T47D (cell line): Measurements from ENCODE around the gene EPB41L5.

ENCODE experiments used
- DNase-seq, 2 experiments: peaks; one replicate each; pipeline versions ENCODE4 v3.0.0 to v3.0.0-alpha.2; 2011 to 2012; ENCODE audit warnings: low read depth in 1 of 2, low spot score in 1 of 2
- JUND ChIP-seq: IDR thresholded peaks from 2 replicates; pipeline ENCODE4 v1.6.1; 2012; ENCODE audit warnings: low read depth
- in situ Hi-C: cut with HindIII; loops from 2 replicates; pipeline ENCODE4 v1.10.0; 2016; ENCODE audit warnings: low sequenced_read_pairs, low pct_unique_long_range_greater_than_20kb

EPB41L5 gene

GRCh38 chr2:120077896-120078295 lies 65.0 kb downstream of the EPB41L5 start:
- no peak for DNase-seq
- in situ Hi-C loops = no loop called here
- no peak for TF ChIP-seq JUND

GRCh38 chr2:120079647-120080046 lies 66.8 kb downstream of the EPB41L5 start:
- in situ Hi-C loops = no loop called here
- no peak for DNase-seq

GRCh38 chr2:120091436-120091835 lies 78.6 kb downstream of the EPB41L5 start:
- DNase-seq = no peak
- in situ Hi-C loops = no loop called here
- TF ChIP-seq JUND = no peak

More at GRCh38 chr2:120079647-120080046, 66.8 kb downstream of the EPB41L5 start:
- TF ChIP-seq JUND = no peak

GRCh38 chr2:120094795-120095194 lies 81.9 kb downstream of the EPB41L5 start:
- no peak for TF ChIP-seq JUND
- in situ Hi-C loops = no loop called here

GRCh38 chr2:120100627-120101026 lies 87.8 kb downstream of the EPB41L5 start:
- in situ Hi-C loops = no loop called here
- DNase-seq = no peak
- TF ChIP-seq JUND = no peak

More at GRCh38 chr2:120094795-120095194, 81.9 kb downstream of the EPB41L5 start:
- DNase-seq = no peak

- in situ Hi-C loops = no loop called here
- no peak for DNase-seq
- no peak for TF ChIP-seq JUND
Measured at GRCh38 chr2:120103723-120104467, 91.0 kb downstream of the EPB41L5 start.

- no peak for DNase-seq
- in situ Hi-C loops = no loop called here
- no peak for TF ChIP-seq JUND
Measured at GRCh38 chr2:120104772-120105171, 91.9 kb downstream of the EPB41L5 start.

GRCh38 chr2:120105360-120105759 lies 92.5 kb downstream of the EPB41L5 start:
- DNase-seq = no peak
- in situ Hi-C loops = no loop called here
- TF ChIP-seq JUND = no peak

- in situ Hi-C loops = no loop called here
- peak; percentile 16 to 87 for DNase-seq
- 0 out of 2 replicates have a peak, but pooled peaks have one; percentile 43 for TF ChIP-seq JUND
Measured at GRCh38 chr2:120108049-120108448, 95.2 kb downstream of the EPB41L5 start.

- in situ Hi-C loops = no loop called here
- no peak for DNase-seq
- no peak for TF ChIP-seq JUND
Measured at GRCh38 chr2:120108749-120109148, 95.9 kb downstream of the EPB41L5 start.

GRCh38 chr2:120109186-120110061 lies 96.5 kb downstream of the EPB41L5 start:
- in situ Hi-C loops = no loop called here
- DNase-seq = peak; percentile 4 to 53
- TF ChIP-seq JUND = no peak

GRCh38 chr2:120110062-120110362 lies 97.1 kb downstream of the EPB41L5 start:
- in situ Hi-C loops = no loop called here
- no peak for DNase-seq
- no peak for TF ChIP-seq JUND

GRCh38 chr2:120110507-120110906 lies 97.6 kb downstream of the EPB41L5 start:
- in situ Hi-C loops = no loop called here
- no peak for DNase-seq
- no peak for TF ChIP-seq JUND
